T-helper 2 cell treated with Interferon-gamma antibody and Interleukin-4, amounts not matched to agents 5 μg/mL and 100 μg/mL, for 36 hours (primary cell): ENCODE results near the gene POTEJ.
"Not testable (repeated sequence)": the region's sequence is repeated elsewhere in the genome, so short reads cannot be mapped to it uniquely, and the experiment has no call there.

Experiments used
- DNase-seq: peaks from one replicate; pipeline ENCODE4 v3.0.0; 2021; ENCODE audit warnings: low spot score
- H3K27ac Mint-ChIP-seq: one replicate; pipeline ENCODE4 v1.8.0; 2021; ENCODE audit warnings: mild to moderate bottlenecking, mixed read lengths
- H3K27me3 Mint-ChIP-seq: one replicate; pipeline ENCODE4 v1.8.0; 2021; ENCODE audit warnings: low read depth, mixed read lengths
- H3K36me3 Mint-ChIP-seq: one replicate; pipeline ENCODE4 v1.8.0; 2021; ENCODE audit warnings: low read depth, mixed read lengths
- H3K4me1 Mint-ChIP-seq: one replicate; pipeline ENCODE4 v1.8.0; 2021; ENCODE audit warnings: low read depth, mixed read lengths
- H3K4me3 Mint-ChIP-seq: one replicate; pipeline ENCODE4 v1.8.0; 2022; ENCODE audit warnings: mild to moderate bottlenecking, moderate library complexity, mixed read lengths
- H3K9me3 Mint-ChIP-seq: one replicate; pipeline ENCODE4 v1.8.0; 2021; ENCODE audit warnings: mixed read lengths

Gene POTEJ

DNA sequence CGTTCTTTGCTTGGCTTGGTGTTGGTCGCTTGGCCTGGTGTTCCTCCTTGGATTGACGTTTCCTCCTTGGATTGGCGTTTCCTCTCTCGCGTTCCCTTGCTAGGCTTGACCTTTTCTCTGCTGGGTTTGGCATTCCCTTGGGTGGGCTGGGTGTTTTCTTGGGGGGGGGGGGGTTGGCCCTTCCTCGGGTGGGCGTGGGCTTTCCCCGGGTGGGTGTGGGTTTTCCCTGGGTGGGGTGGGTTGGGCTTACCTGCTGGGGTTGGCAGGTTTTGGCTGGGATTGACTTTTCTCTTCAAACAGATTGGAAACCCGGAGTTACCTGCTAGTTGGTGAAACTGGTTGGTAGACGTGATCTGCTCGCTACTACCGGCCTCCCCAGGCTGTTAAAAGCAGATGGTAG lies at the start of gene POTEJ:
Gene POTEJ, plus strand, starts transcription at position 301 of the 400 bp plus-strand sequence. Its CDS starts 93 bp downstream, at position 394.
- H3K36me3 Mint-ChIP-seq, H3K27me3 Mint-ChIP-seq, H3K4me3 Mint-ChIP-seq, DNase-seq, H3K9me3 Mint-ChIP-seq, H3K4me1 Mint-ChIP-seq, H3K27ac Mint-ChIP-seq: not testable (repeated sequence)

GRCh38 chr2:130566165-130566564 lies 45.1 kb upstream of the POTEJ start:
- not testable (repeated sequence) for DNase-seq, H3K4me3 Mint-ChIP-seq, H3K4me1 Mint-ChIP-seq, H3K27me3 Mint-ChIP-seq, H3K36me3 Mint-ChIP-seq, H3K9me3 Mint-ChIP-seq, H3K27ac Mint-ChIP-seq

DNA sequence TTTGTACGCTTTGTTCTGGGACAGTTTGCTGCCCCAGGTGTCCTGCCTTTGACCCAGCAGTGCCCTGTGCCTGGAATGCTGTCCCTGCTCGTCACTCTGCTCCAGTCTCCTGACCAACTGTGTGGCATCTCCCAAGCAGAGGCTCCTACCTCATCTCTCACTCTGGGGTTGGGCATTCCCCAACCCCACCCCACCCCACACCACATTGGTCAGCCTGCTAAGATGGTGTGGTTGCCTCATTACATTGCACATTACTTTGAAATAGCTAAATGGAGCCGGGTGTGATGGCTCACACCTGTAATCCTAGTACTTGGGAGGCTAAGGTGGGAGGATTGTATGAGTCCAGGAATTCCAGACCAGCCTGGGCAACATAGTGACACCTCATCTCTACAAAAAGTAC lies 39.3 kb upstream of the POTEJ start:
- not testable (repeated sequence) for H3K36me3 Mint-ChIP-seq, H3K27ac Mint-ChIP-seq, H3K9me3 Mint-ChIP-seq, H3K27me3 Mint-ChIP-seq, H3K4me3 Mint-ChIP-seq, DNase-seq, H3K4me1 Mint-ChIP-seq

- H3K27ac Mint-ChIP-seq, H3K4me1 Mint-ChIP-seq, DNase-seq, H3K36me3 Mint-ChIP-seq, H3K9me3 Mint-ChIP-seq, H3K27me3 Mint-ChIP-seq, H3K4me3 Mint-ChIP-seq: not testable (repeated sequence)
Measured at GRCh38 chr2:130574230-130574629, 37.0 kb upstream of the POTEJ start.

DNA sequence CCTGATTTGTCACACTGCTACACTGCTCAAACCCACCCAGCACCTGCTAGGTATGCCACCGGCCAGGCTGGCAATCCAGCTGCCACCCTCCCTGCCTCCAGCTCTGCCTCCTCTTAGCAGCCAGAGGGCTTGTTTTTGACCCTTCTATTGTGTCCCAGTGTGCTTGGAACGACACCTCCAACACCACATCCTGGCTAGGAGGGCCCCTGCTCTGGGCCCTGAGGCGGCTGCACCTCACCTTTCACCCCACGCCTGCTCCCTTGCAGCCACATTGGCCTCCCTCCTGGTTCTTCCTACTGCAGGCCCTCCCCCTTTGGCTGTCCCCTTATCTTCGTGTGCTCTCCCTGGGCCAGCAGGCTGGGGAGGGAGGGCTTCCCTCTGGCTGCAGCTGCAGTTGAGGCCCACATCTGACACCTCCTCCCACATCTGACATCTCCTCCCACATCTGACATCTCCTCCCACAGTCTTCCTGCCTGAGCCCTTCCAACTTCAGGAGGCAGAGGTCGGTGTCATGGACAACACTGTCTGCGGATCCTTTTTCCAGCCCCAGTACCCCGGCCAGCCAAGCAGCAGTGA lies 34.9 kb upstream of the POTEJ start:
- DNase-seq, H3K9me3 Mint-ChIP-seq, H3K27ac Mint-ChIP-seq, H3K36me3 Mint-ChIP-seq, H3K4me3 Mint-ChIP-seq, H3K27me3 Mint-ChIP-seq, H3K4me1 Mint-ChIP-seq: not testable (repeated sequence)

GRCh38 chr2:130577559-130577958 lies 33.7 kb upstream of the POTEJ start:
- not testable (repeated sequence) for H3K27me3 Mint-ChIP-seq, H3K36me3 Mint-ChIP-seq, H3K4me1 Mint-ChIP-seq, H3K4me3 Mint-ChIP-seq, H3K27ac Mint-ChIP-seq, DNase-seq, H3K9me3 Mint-ChIP-seq

DNA sequence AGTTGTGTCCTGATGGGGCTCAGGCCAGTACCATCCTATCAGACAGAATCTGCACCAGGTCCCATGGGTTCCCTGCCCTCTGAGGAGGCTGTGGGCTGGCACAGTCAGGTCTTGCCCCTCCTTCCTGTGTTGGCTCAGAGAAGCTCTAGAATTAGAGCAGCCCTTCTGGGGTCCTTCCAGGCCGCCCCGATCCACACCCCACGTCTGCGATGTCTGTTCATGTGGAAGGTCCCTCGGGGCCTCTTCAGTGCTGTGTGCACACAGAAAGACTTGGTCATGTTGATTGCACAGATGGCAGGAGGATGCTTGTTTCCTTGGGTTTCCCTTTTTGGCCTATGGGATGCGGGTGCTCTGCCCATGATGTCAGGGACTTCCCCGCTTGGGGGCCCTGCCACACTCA lies 32.1 kb upstream of the POTEJ start:
- DNase-seq, H3K27me3 Mint-ChIP-seq, H3K36me3 Mint-ChIP-seq, H3K4me3 Mint-ChIP-seq, H3K27ac Mint-ChIP-seq, H3K9me3 Mint-ChIP-seq, H3K4me1 Mint-ChIP-seq: not testable (repeated sequence)

DNA sequence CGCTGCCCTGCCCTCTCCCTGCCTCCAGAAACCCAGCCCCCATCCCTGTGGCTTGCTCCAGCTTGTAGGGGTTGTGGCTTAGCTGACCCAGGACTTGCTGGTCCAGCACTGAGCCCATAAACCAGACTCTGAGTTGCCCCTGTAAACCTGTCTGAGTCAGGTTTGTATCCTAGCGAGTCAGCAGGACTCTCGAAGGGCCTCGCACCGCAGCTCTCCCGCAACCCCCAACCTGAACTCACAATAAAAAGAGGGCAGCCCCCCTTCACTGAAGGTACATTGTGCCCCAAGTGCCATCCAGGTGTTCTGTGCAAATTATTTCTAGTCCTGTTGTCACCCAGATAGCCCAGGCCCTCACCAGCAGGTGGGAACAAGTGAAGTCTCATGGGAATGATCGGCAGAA lies 29.7 kb upstream of the POTEJ start:
- not testable (repeated sequence) for H3K9me3 Mint-ChIP-seq, H3K27ac Mint-ChIP-seq, H3K4me1 Mint-ChIP-seq, H3K4me3 Mint-ChIP-seq, DNase-seq, H3K27me3 Mint-ChIP-seq, H3K36me3 Mint-ChIP-seq

DNA sequence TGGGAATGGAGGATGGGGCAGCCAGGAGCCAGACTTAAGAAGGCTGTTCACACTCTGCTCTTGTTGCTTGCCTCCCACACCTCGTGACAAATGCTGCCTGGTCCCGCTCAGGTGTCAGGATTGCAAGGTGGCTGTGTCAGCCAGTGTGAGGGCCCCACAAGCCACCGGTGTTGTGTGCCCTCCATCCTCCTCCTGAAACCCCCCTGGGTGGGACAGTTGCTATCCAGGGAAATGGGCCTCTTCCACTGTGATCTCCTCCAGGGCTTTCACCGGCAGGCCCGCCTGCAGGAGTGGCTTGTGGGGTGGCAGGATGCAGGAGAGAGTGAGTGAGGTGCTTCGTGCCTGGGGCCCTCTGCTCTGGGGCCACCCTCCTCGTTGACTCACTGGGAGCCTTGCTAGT lies 28.3 kb upstream of the POTEJ start:
- not testable (repeated sequence) for H3K9me3 Mint-ChIP-seq, H3K27ac Mint-ChIP-seq, H3K4me3 Mint-ChIP-seq, H3K4me1 Mint-ChIP-seq, H3K27me3 Mint-ChIP-seq, DNase-seq, H3K36me3 Mint-ChIP-seq

DNA sequence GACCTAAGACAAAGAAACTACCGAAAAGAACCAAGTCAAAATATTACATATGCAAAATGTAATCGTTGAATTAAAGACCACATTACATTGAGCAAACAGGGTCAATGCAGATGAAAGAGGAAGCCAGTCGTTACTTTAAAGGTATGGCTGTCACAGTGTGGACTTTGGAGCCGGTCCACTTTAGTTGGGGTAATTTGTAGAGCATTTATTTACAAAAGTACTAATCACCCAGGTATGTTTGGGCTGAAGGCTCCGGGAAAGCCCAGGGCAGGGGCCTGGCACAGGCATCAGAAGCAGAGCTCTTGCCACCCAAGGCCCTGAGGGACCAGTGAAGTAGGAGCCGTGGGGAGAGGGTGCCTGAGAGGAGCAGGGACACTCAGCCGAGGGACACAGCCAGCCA lies 27.7 kb upstream of the POTEJ start:
- not testable (repeated sequence) for DNase-seq, H3K27ac Mint-ChIP-seq, H3K27me3 Mint-ChIP-seq, H3K4me3 Mint-ChIP-seq, H3K4me1 Mint-ChIP-seq, H3K36me3 Mint-ChIP-seq, H3K9me3 Mint-ChIP-seq

- H3K27me3 Mint-ChIP-seq, H3K36me3 Mint-ChIP-seq, DNase-seq, H3K27ac Mint-ChIP-seq, H3K4me1 Mint-ChIP-seq, H3K4me3 Mint-ChIP-seq, H3K9me3 Mint-ChIP-seq: not testable (repeated sequence)
Measured at GRCh38 chr2:130584726-130585125, 26.5 kb upstream of the POTEJ start.

GRCh38 chr2:130588688-130589458 lies 22.4 kb upstream of the POTEJ start:
- not testable (repeated sequence) for DNase-seq, H3K4me3 Mint-ChIP-seq, H3K27me3 Mint-ChIP-seq, H3K9me3 Mint-ChIP-seq, H3K27ac Mint-ChIP-seq, H3K4me1 Mint-ChIP-seq, H3K36me3 Mint-ChIP-seq

DNA sequence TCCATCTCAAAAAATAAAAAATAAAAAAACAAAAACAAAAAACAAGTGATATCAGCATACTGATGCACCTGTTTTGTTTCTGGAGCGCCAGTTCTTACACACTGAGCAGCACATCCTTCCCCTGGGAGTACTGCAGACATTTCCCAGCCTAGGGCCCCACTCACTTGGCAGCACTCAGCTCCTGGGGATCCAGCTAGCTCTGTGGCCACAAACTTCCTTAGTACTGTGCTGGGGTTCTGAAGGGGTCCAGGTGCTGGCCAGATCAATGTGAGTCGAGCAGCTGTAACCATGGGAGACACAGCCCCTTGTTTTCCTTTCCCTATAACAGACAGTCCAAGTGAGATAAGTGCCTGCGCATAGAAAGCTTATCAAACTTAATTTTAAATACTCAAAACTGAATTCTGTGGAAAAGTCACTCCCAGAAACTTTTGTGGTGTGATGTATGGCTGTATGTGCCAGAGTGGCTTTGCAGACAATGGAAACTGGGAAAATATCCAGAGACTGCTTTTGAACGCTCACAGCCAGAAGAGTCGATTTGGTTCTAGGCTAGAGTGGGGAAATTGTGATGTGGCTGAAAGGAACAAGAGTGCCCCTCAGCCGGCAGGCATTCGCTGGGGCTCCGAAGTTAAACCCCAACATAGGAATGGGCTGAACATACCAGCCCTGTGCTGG lies 20.9 kb upstream of the POTEJ start:
- H3K36me3 Mint-ChIP-seq, H3K9me3 Mint-ChIP-seq, DNase-seq, H3K4me3 Mint-ChIP-seq, H3K27ac Mint-ChIP-seq, H3K4me1 Mint-ChIP-seq, H3K27me3 Mint-ChIP-seq: not testable (repeated sequence)

- H3K27me3 Mint-ChIP-seq, H3K9me3 Mint-ChIP-seq, H3K36me3 Mint-ChIP-seq, H3K4me1 Mint-ChIP-seq, H3K27ac Mint-ChIP-seq, DNase-seq, H3K4me3 Mint-ChIP-seq: not testable (repeated sequence)
Measured at GRCh38 chr2:130590842-130591359, 20.3 kb upstream of the POTEJ start.
